Mucosa of stomach (tissue), 1 donor: Measurements from ENCODE around the gene SRSF8.

Source experiments
- H3K27me3 ChIP-seq: one replicate; pipeline ENCODE4 v1.7.0; 2013; ENCODE audit warnings: mild to moderate bottlenecking, low read length; ENCODE audit not compliant: control insufficient read depth, insufficient read depth
- H3K36me3 ChIP-seq: one replicate; pipeline ENCODE4 v1.7.0; 2013; ENCODE audit warnings: low read length; ENCODE audit not compliant: control insufficient read depth, insufficient read depth
- H3K4me1 ChIP-seq: one replicate; pipeline ENCODE4 v1.7.0; 2013; ENCODE audit warnings: mild to moderate bottlenecking, low read length; ENCODE audit not compliant: control insufficient read depth, insufficient read depth
- H3K4me3 ChIP-seq: one replicate; pipeline ENCODE4 v1.7.0; 2013; ENCODE audit warnings: low read length
- H3K9ac ChIP-seq: one replicate; pipeline ENCODE4 v1.7.0; 2013; ENCODE audit warnings: mild to moderate bottlenecking, low read length, moderate library complexity
- H3K9me3 ChIP-seq: one replicate; pipeline ENCODE4 v1.7.0; 2013; ENCODE audit warnings: mild to moderate bottlenecking, low read length, moderate library complexity; ENCODE audit not compliant: control insufficient read depth
- donor health status: Pancreatic carcinoma.

Gene SRSF8

GRCh38 chr11:95088946-95089619 lies 22.4 kb downstream of the SRSF8 start:
- peak overlapping the region; percentile 56 for H3K4me3 ChIP-seq
- H3K9ac ChIP-seq: peak overlapping the region; percentile 82
- peaks cover 35% of the 10 kb centered on the region for H3K4me1 ChIP-seq
- H3K9me3 ChIP-seq: no peaks in the 10 kb centered on the region
- H3K36me3 ChIP-seq: no peaks in the 10 kb centered on the region
- H3K27me3 ChIP-seq: no peaks in the 10 kb centered on the region

GRCh38 chr11:95089620-95090542 lies 23.2 kb downstream of the SRSF8 start, which contains the start of gene ENDOD1:
ENDOD1 (plus strand) TSS chr11:95089846; CDS start chr11:95089928, 82 bp downstream.
- no peaks in the 10 kb centered on the region for H3K27me3 ChIP-seq

GRCh38 chr11:95091663-95092180 lies 25.0 kb downstream of the SRSF8 start:
- Histone ChIP-seq H3K4me1 (peaks cover 35% of the 10 kb centered on the region), H3K9ac (no peak overlapping the region), H3K9me3 (no peaks in the 10 kb centered on the region), H3K27me3 (no peaks in the 10 kb centered on the region), H3K4me3 (no peak overlapping the region), H3K36me3 (no peaks in the 10 kb centered on the region)

More at GRCh38 chr11:95089620-95090542, 23.2 kb downstream of the SRSF8 start, which contains the start of gene ENDOD1:
- no peaks in the 10 kb centered on the region for H3K36me3 ChIP-seq
- H3K9ac ChIP-seq: peak within 1 kb of the TSS; percentile 82
- H3K4me3 ChIP-seq: peak within 1 kb of the TSS; percentile 56
- H3K4me1 ChIP-seq: peaks cover 35% of the 10 kb centered on the region
- H3K9me3 ChIP-seq: no peaks in the 10 kb centered on the region

- no peaks in the 10 kb centered on the region for H3K27me3 ChIP-seq
- H3K9me3 ChIP-seq: no peaks in the 10 kb centered on the region
- H3K4me3 ChIP-seq: no peak overlapping the region
- H3K4me1 ChIP-seq: peaks cover 35% of the 10 kb centered on the region
- H3K36me3 ChIP-seq: no peaks in the 10 kb centered on the region
- H3K9ac ChIP-seq: no peak overlapping the region
These were observed 26.0 kb downstream of the SRSF8 start for GRCh38 chr11:95092549-95093324.

- no peaks in the 10 kb centered on the region for H3K27me3 ChIP-seq
- H3K9ac ChIP-seq: no peak overlapping the region
- H3K4me3 ChIP-seq: no peak overlapping the region
- H3K4me1 ChIP-seq: peaks cover 35% of the 10 kb centered on the region
- no peaks in the 10 kb centered on the region for H3K36me3 ChIP-seq
- H3K9me3 ChIP-seq: no peaks in the 10 kb centered on the region
These were observed 26.8 kb downstream of the SRSF8 start for GRCh38 chr11:95093548-95093947.

GRCh38 chr11:95095858-95096587 lies 29.3 kb downstream of the SRSF8 start:
- no peaks in the 10 kb centered on the region for H3K9me3 ChIP-seq
- no peak overlapping the region for H3K4me3 ChIP-seq
- no peak overlapping the region for H3K9ac ChIP-seq
- H3K4me1 ChIP-seq: peaks cover 19% of the 10 kb centered on the region
- no peaks in the 10 kb centered on the region for H3K36me3 ChIP-seq
- no peaks in the 10 kb centered on the region for H3K27me3 ChIP-seq

- Histone ChIP-seq H3K27me3 (no peaks in the 10 kb centered on the region), H3K9me3 (no peaks in the 10 kb centered on the region), H3K36me3 (no peaks in the 10 kb centered on the region), H3K9ac (no peak overlapping the region), H3K4me1 (peaks cover 11% of the 10 kb centered on the region), H3K4me3 (no peak overlapping the region)
These were observed 30.5 kb downstream of the SRSF8 start for GRCh38 chr11:95097209-95097608.

GRCh38 chr11:95098826-95099225 lies 32.1 kb downstream of the SRSF8 start:
- H3K9ac ChIP-seq: no peak overlapping the region
- no peaks in the 10 kb centered on the region for H3K9me3 ChIP-seq
- no peaks in the 10 kb centered on the region for H3K36me3 ChIP-seq
- no peaks in the 10 kb centered on the region for H3K4me1 ChIP-seq
- no peaks in the 10 kb centered on the region for H3K27me3 ChIP-seq
- no peak overlapping the region for H3K4me3 ChIP-seq

- H3K36me3 ChIP-seq: no peaks in the 10 kb centered on the region
- no peak overlapping the region for H3K4me3 ChIP-seq
- no peaks in the 10 kb centered on the region for H3K27me3 ChIP-seq
- no peaks in the 10 kb centered on the region for H3K4me1 ChIP-seq
- no peaks in the 10 kb centered on the region for H3K9me3 ChIP-seq
- H3K9ac ChIP-seq: no peak overlapping the region
These were observed 33.5 kb downstream of the SRSF8 start for GRCh38 chr11:95100191-95100648.

- Histone ChIP-seq H3K9ac (no peak overlapping the region), H3K36me3 (no peaks in the 10 kb centered on the region), H3K27me3 (no peaks in the 10 kb centered on the region), H3K4me3 (no peak overlapping the region), H3K9me3 (no peaks in the 10 kb centered on the region), H3K4me1 (no peaks in the 10 kb centered on the region)
These were observed 34.3 kb downstream of the SRSF8 start for GRCh38 chr11:95100856-95101507.

GRCh38 chr11:95101935-95102334 lies 35.2 kb downstream of the SRSF8 start:
- H3K4me1 ChIP-seq: no peaks in the 10 kb centered on the region
- no peaks in the 10 kb centered on the region for H3K36me3 ChIP-seq
- H3K9me3 ChIP-seq: no peaks in the 10 kb centered on the region
- H3K4me3 ChIP-seq: no peak overlapping the region
- H3K27me3 ChIP-seq: no peaks in the 10 kb centered on the region
- H3K9ac ChIP-seq: no peak overlapping the region
